Measurements from ENCODE around the gene SKA1. TPM values are rescaled to one million over a fixed set of nuclear protein-coding genes. Genes with fewer than 3 reads are reported as not detected.
"Not testable (repeated sequence)": the region's sequence is repeated elsewhere in the genome, so short reads cannot be mapped to it uniquely, and the experiment has no call there.

The SKA1 gene
- total RNA-seq, 1 donor from 2014 or later: 28.9 TPM

GRCh38 chr18:50429207-50429948 is 54.5 kb downstream of the SKA1 start:
- H3K27me3 Mint-ChIP-seq (ENCODE audit: low read depth): no peaks in the 10 kb centered on the region
- H3K4me1 Mint-ChIP-seq: no peaks in the 10 kb centered on the region
- H3K9me3 Mint-ChIP-seq: peaks cover 6% of the 10 kb centered on the region
- H3K27ac Mint-ChIP-seq (ENCODE audit: unreplicated experiment): no peak overlapping the region
- DNase-seq (ENCODE audit: low read depth, low spot score): no peak
- no peaks in the 10 kb centered on the region for H3K36me3 Mint-ChIP-seq (ENCODE audit: low read depth)
- no peak overlapping the region for H3K4me3 Mint-ChIP-seq
- TF ChIP-seq CTCF (conservative IDR thresholded peaks at IDR 0.05): peak; percentile 77

GRCh38 chr18:50432915-50433314 is 58.1 kb downstream of the SKA1 start:
- Mint-ChIP-seq H3K27me3 (ENCODE audit: low read depth) (no peaks in the 10 kb centered on the region), H3K27ac (ENCODE audit: unreplicated experiment) (no peak overlapping the region), H3K4me1 (no peaks in the 10 kb centered on the region), H3K9me3 (no peaks in the 10 kb centered on the region), H3K4me3 (no peak overlapping the region), H3K36me3 (ENCODE audit: low read depth) (no peaks in the 10 kb centered on the region)
- no peak for TF ChIP-seq CTCF (conservative IDR thresholded peaks at IDR 0.05)
- DNase-seq (ENCODE audit: low read depth, low spot score): no peak

- peaks cover 18% of the 10 kb centered on the region for H3K4me1 Mint-ChIP-seq
- not testable (repeated sequence) for DNase-seq (ENCODE audit: low read depth, low spot score); H3K27ac Mint-ChIP-seq (ENCODE audit: unreplicated experiment); H3K9me3 Mint-ChIP-seq; H3K4me3 Mint-ChIP-seq; H3K27me3 Mint-ChIP-seq (ENCODE audit: low read depth); H3K36me3 Mint-ChIP-seq (ENCODE audit: low read depth)
Observed at GRCh38 chr18:50436742-50437141, 61.9 kb downstream of the SKA1 start.

- no peak overlapping the region for H3K27ac Mint-ChIP-seq (ENCODE audit: unreplicated experiment)
- no peak for TF ChIP-seq CTCF (conservative IDR thresholded peaks at IDR 0.05)
- H3K36me3 Mint-ChIP-seq (ENCODE audit: low read depth): no peaks in the 10 kb centered on the region
- DNase-seq (ENCODE audit: low read depth, low spot score): no peak
- H3K9me3 Mint-ChIP-seq: no peaks in the 10 kb centered on the region
- H3K4me1 Mint-ChIP-seq: peaks cover 20% of the 10 kb centered on the region
- no peak overlapping the region for H3K4me3 Mint-ChIP-seq
- no peaks in the 10 kb centered on the region for H3K27me3 Mint-ChIP-seq (ENCODE audit: low read depth)
Observed at GRCh38 chr18:50439460-50440015, 64.7 kb downstream of the SKA1 start.

GRCh38 chr18:50441016-50441415 is 66.2 kb downstream of the SKA1 start:
- no peak for TF ChIP-seq CTCF (conservative IDR thresholded peaks at IDR 0.05)
- Mint-ChIP-seq H3K4me1 (peaks cover 20% of the 10 kb centered on the region), H3K4me3 (no peak overlapping the region), H3K27me3 (ENCODE audit: low read depth) (no peaks in the 10 kb centered on the region), H3K36me3 (ENCODE audit: low read depth) (peaks cover 6% of the 10 kb centered on the region), H3K27ac (ENCODE audit: unreplicated experiment) (peak overlapping the region; percentile 36), H3K9me3 (peaks cover 6% of the 10 kb centered on the region)
- DNase-seq (ENCODE audit: low read depth, low spot score): no peak

- TF ChIP-seq CTCF (conservative IDR thresholded peaks at IDR 0.05): no peak
- Mint-ChIP-seq H3K9me3 (peaks cover 10% of the 10 kb centered on the region), H3K4me1 (peaks cover 20% of the 10 kb centered on the region), H3K4me3 (peak overlapping the region; percentile 11), H3K27ac (ENCODE audit: unreplicated experiment) (no peak overlapping the region), H3K36me3 (ENCODE audit: low read depth) (peaks cover 6% of the 10 kb centered on the region), H3K27me3 (ENCODE audit: low read depth) (no peaks in the 10 kb centered on the region)
- DNase-seq (ENCODE audit: low read depth, low spot score): no peak
Observed at GRCh38 chr18:50441501-50441900, 66.7 kb downstream of the SKA1 start.

All from neural crest cell (in vitro differentiated cells).